Measurements from ENCODE around the gene TAX1BP1.

Gene TAX1BP1

DNA sequence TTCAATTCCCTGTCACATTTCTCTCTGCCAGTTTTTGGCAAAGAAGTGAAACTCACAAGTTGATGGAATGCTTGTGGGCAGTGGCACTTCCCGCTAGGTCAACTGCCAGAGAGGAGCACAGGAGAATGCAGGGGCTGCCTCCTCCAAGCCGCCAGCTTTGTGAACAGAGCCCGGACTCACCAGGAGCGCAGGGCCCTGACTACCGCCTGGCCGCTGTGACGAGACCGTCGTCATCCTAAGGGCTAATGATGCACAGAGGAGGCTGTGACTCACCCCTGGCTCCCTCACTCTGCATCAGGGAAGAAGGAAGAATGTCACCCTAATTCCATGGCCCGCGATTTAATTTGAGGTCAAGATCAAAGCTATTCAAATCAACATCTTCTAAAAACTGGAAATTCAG is 123.9 kb downstream of the TAX1BP1 start:
- TF ChIP-seq ELF4 (IDR thresholded peaks at IDR 0.05) (no peak), NFRKB (IDR thresholded peaks at IDR 0.05) (no peak), FOXM1 (IDR thresholded peaks at IDR 0.05; ENCODE audit: borderline replicate concordance) (no peak), FOXA1 (IDR thresholded peaks at IDR 0.05) (no peak), SUZ12 (IDR thresholded peaks at IDR 0.05) (no peak)
- POLR2A ChIA-PET: no interaction called here
- DNase-seq (ENCODE audit: extremely low spot score): no peak
- CTCF ChIA-PET: no interaction called here

DNA sequence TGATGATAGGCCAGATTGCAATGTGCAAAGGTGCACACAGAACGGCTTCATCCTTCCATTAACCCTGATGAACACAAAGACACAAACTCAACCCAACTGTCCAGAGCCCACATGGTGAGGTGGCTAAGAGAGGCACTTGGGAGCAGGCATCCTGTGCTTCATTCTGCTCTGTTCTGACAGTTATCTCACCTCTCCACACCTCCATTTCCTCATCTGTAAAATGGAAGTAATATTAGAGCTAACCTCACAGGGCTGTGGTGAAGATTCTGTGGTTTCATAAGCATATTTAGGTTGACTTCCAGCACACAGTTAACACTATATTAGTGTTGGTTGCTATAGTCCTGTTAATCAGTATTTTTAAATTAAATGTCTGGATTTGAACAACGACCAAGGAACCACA is 126.3 kb downstream of the TAX1BP1 start:
- TF ChIP-seq TARDBP (IDR thresholded peaks at IDR 0.05) (no peak), FOXM1 (IDR thresholded peaks at IDR 0.05; ENCODE audit: borderline replicate concordance) (no peak), ZNF384 (IDR thresholded peaks at IDR 0.05) (no peak), ARNT (IDR thresholded peaks at IDR 0.05) (no peak), NFRKB (IDR thresholded peaks at IDR 0.05) (no peak), SP1 (IDR thresholded peaks at IDR 0.05) (no peak), BHLHE40 (IDR thresholded peaks at IDR 0.05; ENCODE audit: borderline replicate concordance) (no peak), SUZ12 (IDR thresholded peaks at IDR 0.05) (no peak), FOXK2 (IDR thresholded peaks at IDR 0.05) (no peak), LEF1 (IDR thresholded peaks at IDR 0.05; ENCODE audit: borderline replicate concordance) (no peak), ELF4 (IDR thresholded peaks at IDR 0.05) (no peak), FOXA1 (IDR thresholded peaks at IDR 0.05) (no peak), L3MBTL2 (conservative IDR thresholded peaks at IDR 0.05) (no peak), CTBP1 (IDR thresholded peaks at IDR 0.05; ENCODE audit: borderline replicate concordance) (no peak)
- CTCF ChIA-PET: no interaction called here
- DNase-seq (ENCODE audit: extremely low spot score): no peak
- POLR2A ChIA-PET: no interaction called here

DNA sequence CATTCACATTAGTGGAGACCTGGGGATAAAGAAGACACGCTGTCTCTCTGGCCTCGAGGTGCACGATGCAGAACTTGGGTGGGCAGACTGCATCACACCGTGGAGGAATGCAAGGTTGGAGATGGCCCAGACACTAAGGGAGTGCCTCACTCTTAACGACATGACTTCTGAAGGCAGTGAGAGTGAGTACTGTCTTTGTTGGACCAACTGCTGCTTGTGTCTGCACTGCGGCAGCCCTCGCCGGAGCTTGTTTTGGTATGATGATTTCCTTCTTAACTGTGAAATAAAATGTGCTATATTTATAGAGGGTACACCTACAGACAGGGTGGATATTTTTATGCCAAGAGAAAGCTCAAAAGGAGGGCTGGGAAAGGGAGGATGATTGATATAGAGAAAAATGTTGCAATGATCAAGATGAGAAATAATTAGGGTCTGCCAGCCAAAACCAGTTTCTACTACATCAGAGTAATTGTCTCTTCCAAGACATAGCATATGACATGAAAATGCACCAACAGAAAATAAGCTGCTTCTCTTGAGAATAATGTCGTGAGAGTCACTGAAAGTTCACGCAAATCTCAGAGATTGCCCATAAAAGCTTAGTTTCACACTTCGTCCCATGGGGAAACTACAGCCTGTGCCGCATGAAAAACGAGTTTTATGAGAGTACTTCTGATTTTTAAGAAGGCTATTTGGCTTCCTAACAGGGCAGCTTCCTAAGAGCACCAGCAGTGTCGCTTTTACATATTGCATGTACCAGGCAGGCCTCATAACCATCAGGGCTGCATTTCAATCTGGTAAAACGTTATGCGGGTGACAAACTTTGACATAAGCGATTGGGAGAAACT is 127.1 kb downstream of the TAX1BP1 start:
- POLR2A ChIA-PET: no interaction called here
- CTCF ChIA-PET: no interaction called here

DNA sequence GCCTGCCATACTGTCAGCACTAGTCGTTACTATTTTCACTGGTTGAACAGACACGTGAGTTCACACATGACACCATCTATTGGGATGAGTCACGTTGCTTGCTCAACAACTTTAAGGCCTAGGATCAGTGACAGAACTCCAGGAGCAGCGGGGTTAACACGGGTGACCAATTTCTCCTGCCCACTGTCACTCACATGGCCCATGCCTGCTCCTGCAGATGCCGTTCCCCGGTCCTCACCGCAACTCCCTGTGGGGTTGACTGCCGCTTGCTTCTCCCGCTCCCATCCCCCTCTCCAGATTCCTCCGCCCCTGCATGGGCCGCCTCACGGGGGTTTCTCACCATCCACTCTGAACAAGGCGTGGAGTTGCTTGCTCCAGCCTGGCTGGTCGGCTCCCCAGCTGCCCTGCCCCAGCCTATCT is 128.2 kb downstream of the TAX1BP1 start:
- TF ChIP-seq BHLHE40 (IDR thresholded peaks at IDR 0.05; ENCODE audit: borderline replicate concordance): no peak
- no peak for TF ChIP-seq TARDBP (IDR thresholded peaks at IDR 0.05)
- no peak for TF ChIP-seq ZNF384 (IDR thresholded peaks at IDR 0.05)
- no peak for TF ChIP-seq FOXK2 (IDR thresholded peaks at IDR 0.05)
- TF ChIP-seq LEF1 (IDR thresholded peaks at IDR 0.05; ENCODE audit: borderline replicate concordance): no peak
- TF ChIP-seq FOXM1 (IDR thresholded peaks at IDR 0.05; ENCODE audit: borderline replicate concordance): no peak
- TF ChIP-seq FOXA1 (IDR thresholded peaks at IDR 0.05): no peak
- TF ChIP-seq NFRKB (IDR thresholded peaks at IDR 0.05): no peak
- TF ChIP-seq L3MBTL2 (conservative IDR thresholded peaks at IDR 0.05): no peak
- TF ChIP-seq SP1 (IDR thresholded peaks at IDR 0.05): no peak
- TF ChIP-seq HDGF (IDR thresholded peaks at IDR 0.05; ENCODE audit: borderline replicate concordance): no peak
- no peak for TF ChIP-seq ARNT (IDR thresholded peaks at IDR 0.05)
- TF ChIP-seq CTBP1 (IDR thresholded peaks at IDR 0.05; ENCODE audit: borderline replicate concordance): no peak
- no peak for TF ChIP-seq SUZ12 (IDR thresholded peaks at IDR 0.05)
- ChIA-PET POLR2A (no interaction called here), CTCF (no interaction called here)
- DNase-seq (ENCODE audit: extremely low spot score): no peak

More for the DNA sequence above, 127.1 kb downstream of the TAX1BP1 start:
- DNase-seq (ENCODE audit: extremely low spot score): no peak
- TF ChIP-seq NFRKB (IDR thresholded peaks at IDR 0.05) (no peak), ELF4 (IDR thresholded peaks at IDR 0.05) (no peak), SP1 (IDR thresholded peaks at IDR 0.05) (no peak), LEF1 (IDR thresholded peaks at IDR 0.05; ENCODE audit: borderline replicate concordance) (no peak), FOXM1 (IDR thresholded peaks at IDR 0.05; ENCODE audit: borderline replicate concordance) (no peak), SUZ12 (IDR thresholded peaks at IDR 0.05) (no peak), L3MBTL2 (conservative IDR thresholded peaks at IDR 0.05) (no peak), TARDBP (IDR thresholded peaks at IDR 0.05) (no peak)

DNA sequence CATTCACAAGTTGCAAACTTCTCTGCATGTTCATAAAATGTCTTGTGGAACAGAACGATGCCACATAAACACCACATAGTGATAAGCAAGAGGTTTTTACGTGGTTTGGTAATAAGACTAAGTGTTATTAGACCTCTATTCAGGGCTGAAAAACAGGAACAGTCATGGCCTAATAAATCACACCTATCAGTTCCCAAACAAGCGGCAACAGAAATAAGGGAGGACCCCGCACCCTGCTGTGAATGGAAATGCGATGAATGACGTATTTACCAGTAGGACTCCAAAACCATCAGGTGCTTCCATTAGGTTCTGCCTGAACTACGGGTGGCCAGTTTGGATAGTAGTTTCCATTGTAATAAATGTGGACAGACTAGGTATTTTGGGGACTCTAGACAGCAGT is 129.1 kb downstream of the TAX1BP1 start:
- TF ChIP-seq, protein P1, sequence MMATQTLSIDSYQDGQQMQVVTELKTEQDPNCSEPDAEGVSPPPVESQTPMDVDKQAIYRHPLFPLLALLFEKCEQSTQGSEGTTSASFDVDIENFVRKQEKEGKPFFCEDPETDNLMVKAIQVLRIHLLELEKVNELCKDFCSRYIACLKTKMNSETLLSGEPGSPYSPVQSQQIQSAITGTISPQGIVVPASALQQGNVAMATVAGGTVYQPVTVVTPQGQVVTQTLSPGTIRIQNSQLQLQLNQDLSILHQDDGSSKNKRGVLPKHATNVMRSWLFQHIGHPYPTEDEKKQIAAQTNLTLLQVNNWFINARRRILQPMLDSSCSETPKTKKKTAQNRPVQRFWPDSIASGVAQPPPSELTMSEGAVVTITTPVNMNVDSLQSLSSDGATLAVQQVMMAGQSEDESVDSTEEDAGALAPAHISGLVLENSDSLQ (IDR thresholded peaks at IDR 0.05): peak; percentile 79
- no peak for TF ChIP-seq FOXK2 (IDR thresholded peaks at IDR 0.05)
- POLR2A ChIA-PET: no interaction called here
- no peak for DNase-seq (ENCODE audit: extremely low spot score)
- CTCF ChIA-PET: no interaction called here

DNA sequence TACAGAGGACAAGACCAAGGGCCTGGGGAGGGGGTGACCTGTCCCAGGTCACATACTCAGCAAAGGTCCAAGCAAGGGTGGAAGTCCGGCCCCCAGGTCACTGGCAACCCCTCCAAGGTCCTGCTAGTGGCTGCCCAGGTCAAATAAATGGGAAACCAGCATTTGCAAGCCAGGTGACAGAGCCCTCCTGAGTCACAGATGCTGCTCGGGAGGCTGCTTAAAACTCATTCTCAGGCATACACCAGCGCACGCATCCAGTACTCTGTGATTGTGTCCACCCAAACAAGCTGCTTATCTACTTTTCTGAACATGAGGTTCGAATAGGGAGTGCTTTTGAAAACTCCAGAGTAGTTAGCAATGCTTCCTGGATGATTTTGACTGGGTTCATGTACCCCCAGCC is 130.6 kb downstream of the TAX1BP1 start:
- TF ChIP-seq NFRKB (IDR thresholded peaks at IDR 0.05) (no peak), TARDBP (IDR thresholded peaks at IDR 0.05) (no peak), BHLHE40 (IDR thresholded peaks at IDR 0.05; ENCODE audit: borderline replicate concordance) (no peak), FOXM1 (IDR thresholded peaks at IDR 0.05; ENCODE audit: borderline replicate concordance) (no peak), HDGF (IDR thresholded peaks at IDR 0.05; ENCODE audit: borderline replicate concordance) (no peak), SP1 (IDR thresholded peaks at IDR 0.05) (no peak), ARNT (IDR thresholded peaks at IDR 0.05) (no peak), L3MBTL2 (conservative IDR thresholded peaks at IDR 0.05) (no peak), FOXA1 (IDR thresholded peaks at IDR 0.05) (no peak), FOXK2 (IDR thresholded peaks at IDR 0.05) (no peak), ELF4 (IDR thresholded peaks at IDR 0.05) (no peak), ZNF384 (IDR thresholded peaks at IDR 0.05) (no peak), CTBP1 (IDR thresholded peaks at IDR 0.05; ENCODE audit: borderline replicate concordance) (no peak)
- TF ChIP-seq, protein P1 (IDR thresholded peaks at IDR 0.05): no peak
- ChIA-PET CTCF (no interaction called here), POLR2A (no interaction called here)
- DNase-seq (ENCODE audit: extremely low spot score): no peak

DNA sequence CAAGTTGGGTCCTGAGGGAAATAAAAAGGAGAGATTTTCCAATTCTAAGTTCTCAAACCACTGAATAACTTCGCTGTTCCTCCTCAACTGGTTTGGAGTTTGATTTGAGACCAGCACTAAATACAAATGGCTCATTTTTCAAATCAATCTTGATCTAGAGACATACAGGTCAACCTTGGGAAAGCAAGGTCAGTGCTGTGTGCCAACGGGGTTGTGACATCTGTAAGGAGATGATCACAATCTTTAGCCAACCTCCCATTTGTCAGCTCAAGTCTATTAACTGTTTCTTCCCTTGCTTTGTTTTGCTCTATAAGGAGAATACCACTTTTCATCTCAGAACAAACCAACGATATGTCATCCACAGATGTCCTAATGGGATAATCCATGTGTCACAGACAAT is 131.1 kb downstream of the TAX1BP1 start:
- TF ChIP-seq L3MBTL2 (conservative IDR thresholded peaks at IDR 0.05): no peak
- TF ChIP-seq LEF1 (IDR thresholded peaks at IDR 0.05; ENCODE audit: borderline replicate concordance): no peak
- TF ChIP-seq FOXM1 (IDR thresholded peaks at IDR 0.05; ENCODE audit: borderline replicate concordance): no peak
- TF ChIP-seq SUZ12 (IDR thresholded peaks at IDR 0.05): no peak
- no peak for TF ChIP-seq SP1 (IDR thresholded peaks at IDR 0.05)
- TF ChIP-seq ELF4 (IDR thresholded peaks at IDR 0.05): no peak
- no peak for TF ChIP-seq ZNF384 (IDR thresholded peaks at IDR 0.05)
- no peak for TF ChIP-seq ARNT (IDR thresholded peaks at IDR 0.05)
- TF ChIP-seq NFRKB (IDR thresholded peaks at IDR 0.05): no peak
- no peak for TF ChIP-seq FOXK2 (IDR thresholded peaks at IDR 0.05)
- TF ChIP-seq BHLHE40 (IDR thresholded peaks at IDR 0.05; ENCODE audit: borderline replicate concordance): no peak
- ChIA-PET CTCF (no interaction called here), POLR2A (no interaction called here)
- no peak for DNase-seq (ENCODE audit: extremely low spot score)
